Activated CD8-positive, alpha-beta T cell treated with anti-CD3 and anti-CD28 coated beads for 36 hours (primary cell): ENCODE results near the gene TMEM125. TPM values are rescaled to one million over a fixed set of nuclear protein-coding genes. Genes with fewer than 3 reads are reported as not detected.
A peak's percentile ranks its signal among the peaks of the same experiment; 100 is the strongest.

Source experiments
- ATAC-seq: fragments of 200-7000 bp; cut with Tn5 transposase; one replicate; pipeline ENCODE4 v1.10.0; 2021; ENCODE audit warnings: mild to moderate bottlenecking, moderate library complexity
- CTCF ChIA-PET: fragments of 350-600 bp; sonication (Branson Sonifier 250); formaldehyde crosslinking; loops from one replicate; lab custom pipeline; 2021; ENCODE audit warnings: antibody characterized with exemption; lab: Charles Lee
- POLR2A ChIA-PET: fragments of 350-600 bp; sonication (Branson Sonifier 250); formaldehyde crosslinking; loops from one replicate; lab custom pipeline; 2021; ENCODE audit warnings: antibody characterized with exemption; lab: Charles Lee
- DNase-seq: peaks from one replicate; pipeline ENCODE4 v3.0.0-alpha.2; 2020
- H3K27ac Mint-ChIP-seq: one replicate; pipeline ENCODE4 v1.8.0; 2021; ENCODE audit warnings: mild to moderate bottlenecking, mixed read lengths
- H3K27me3 Mint-ChIP-seq: one replicate; pipeline ENCODE4 v1.8.0; 2021; ENCODE audit warnings: mixed read lengths
- H3K36me3 Mint-ChIP-seq: one replicate; pipeline ENCODE4 v1.8.0; 2021; ENCODE audit warnings: low read depth, mixed read lengths
- H3K4me1 Mint-ChIP-seq: one replicate; pipeline ENCODE4 v1.8.0; 2021; ENCODE audit warnings: low read depth, mixed read lengths
- H3K4me3 Mint-ChIP-seq: one replicate; pipeline ENCODE4 v1.8.0; 2021; ENCODE audit warnings: mild to moderate bottlenecking, moderate library complexity, mixed read lengths
- H3K9me3 Mint-ChIP-seq: one replicate; pipeline ENCODE4 v1.8.0; 2021; ENCODE audit warnings: mixed read lengths
- CTCF ChIP-seq: fragments of 200-600 bp; IDR thresholded peaks from one replicate; pipeline ENCODE4 v1.8.0; 2022; ENCODE audit warnings: antibody characterized with exemption, mild to moderate bottlenecking
- intact Hi-C: fragments of 100-400 bp; cut with micrococcal nuclease; formaldehyde crosslinking; loops from one replicate; pipeline ENCODE4 v1.10.0; 2022
- total RNA-seq, 2 experiments: library from RNA; stranded (reverse); gene quantifications; one replicate each; pipeline ENCODE4 v1.2.3, GENCODE V29; 2021

TMEM125 gene
- total RNA-seq, 2 experiments from 2014 or later, result 0.81 TPM; not detected in 1

- intact Hi-C loops, result no loop called here
- Mint-ChIP-seq H3K36me3 (peaks cover 5% of the 10 kb centered on the region), H3K27me3 (peaks cover 11% of the 10 kb centered on the region), H3K9me3 (peaks cover 5% of the 10 kb centered on the region), H3K27ac (no peak overlapping the region), H3K4me1 (peaks cover 21% of the 10 kb centered on the region), H3K4me3 (no peak overlapping the region)
- CTCF ChIA-PET, result no interaction called here
- POLR2A ChIA-PET, result no interaction called here
- ATAC-seq (no peak), DNase-seq (no peak)
- TF ChIP-seq CTCF, result no peak
Observed at GRCh38 chr1:43272576-43273571, 3.1 kb downstream of the TMEM125 start.

GRCh38 chr1:43273708-43274107, 3.9 kb downstream of the TMEM125 start:
- ATAC-seq (no peak), DNase-seq (no peak)
- H3K36me3 Mint-ChIP-seq, result peaks cover 5% of the 10 kb centered on the region
- peaks cover 5% of the 10 kb centered on the region for H3K9me3 Mint-ChIP-seq
- H3K4me1 Mint-ChIP-seq, result peaks cover 21% of the 10 kb centered on the region
- peak overlapping the region; percentile 37 for H3K27ac Mint-ChIP-seq
- no peak overlapping the region for H3K4me3 Mint-ChIP-seq
- ChIA-PET POLR2A (no interaction called here), CTCF (no interaction called here)
- TF ChIP-seq CTCF, result no peak
- intact Hi-C loops, result no loop called here
- H3K27me3 Mint-ChIP-seq, result peaks cover 11% of the 10 kb centered on the region

- ChIA-PET CTCF (no interaction called here), POLR2A (interaction anchor here (0.7 to 1.0 kb wide), 2 partner anchors 116 to 153 kb away, joined by 3 read pairs; no protein-coding TSS in a partner anchor)
- H3K9me3 Mint-ChIP-seq, result peaks cover 5% of the 10 kb centered on the region
- peak; percentile 71 for DNase-seq
- peak; percentile 91 for ATAC-seq
- H3K27me3 Mint-ChIP-seq, result peaks cover 11% of the 10 kb centered on the region
- TF ChIP-seq CTCF, result no peak
- peak overlapping the region; percentile 54 for H3K4me3 Mint-ChIP-seq
- peaks cover 21% of the 10 kb centered on the region for H3K4me1 Mint-ChIP-seq
- H3K36me3 Mint-ChIP-seq, result peaks cover 5% of the 10 kb centered on the region
- intact Hi-C loops, result no loop called here
- peak overlapping the region; percentile 94 for H3K27ac Mint-ChIP-seq
Observed at GRCh38 chr1:43274125-43274803, 4.5 kb downstream of the TMEM125 start.

- ChIA-PET CTCF (no interaction called here), POLR2A (interaction anchor here (0.7 to 1.0 kb wide), 2 partner anchors 116 to 153 kb away, joined by 3 read pairs; no protein-coding TSS in a partner anchor)
- H3K27me3 Mint-ChIP-seq, result peaks cover 11% of the 10 kb centered on the region
- DNase-seq (no peak), ATAC-seq (no peak)
- peak overlapping the region; percentile 54 for H3K4me3 Mint-ChIP-seq
- H3K27ac Mint-ChIP-seq, result peak overlapping the region; percentile 94
- peaks cover 5% of the 10 kb centered on the region for H3K36me3 Mint-ChIP-seq
- intact Hi-C loops, result no loop called here
- peaks cover 21% of the 10 kb centered on the region for H3K4me1 Mint-ChIP-seq
- peaks cover 5% of the 10 kb centered on the region for H3K9me3 Mint-ChIP-seq
- TF ChIP-seq CTCF, result no peak
Observed at GRCh38 chr1:43274804-43275180, 5.0 kb downstream of the TMEM125 start.
